Activated naive CD8-positive, alpha-beta T cell treated with anti-CD3 and anti-CD28 coated beads, Interleukin-2, amount 50 U/mL, for 16 hours (primary cell): ENCODE data around the gene FOXI3.
"Not testable (repeated sequence)": the region's sequence is repeated elsewhere in the genome, so short reads cannot be mapped to it uniquely, and the experiment has no call there.

Experiments
- DNase-seq: peaks from one replicate; pipeline ENCODE4 v3.0.0-alpha.2; 2020; ENCODE audit warnings: low read depth, low spot score

FOXI3 gene

GRCh38 chr2:88442061-88442460 is 10.4 kb downstream of the FOXI3 start:
- DNase-seq, result no peak

- DNase-seq, result no peak
These were observed 15.5 kb downstream of the FOXI3 start for GRCh38 chr2:88437010-88437409.

GRCh38 chr2:88429929-88430328 is 22.6 kb downstream of the FOXI3 start:
- no peak for DNase-seq

- DNase-seq, result no peak
These were observed 28.8 kb downstream of the FOXI3 start for GRCh38 chr2:88423733-88424132.

- DNase-seq, result not testable (repeated sequence)
These were observed 33.4 kb downstream of the FOXI3 start for GRCh38 chr2:88419051-88419450.

GRCh38 chr2:88416016-88416663 is 36.4 kb downstream of the FOXI3 start:
- DNase-seq, result no peak

GRCh38 chr2:88408870-88409269 is 43.6 kb downstream of the FOXI3 start:
- DNase-seq, result not testable (repeated sequence)

- DNase-seq, result no peak
These were observed 52.3 kb downstream of the FOXI3 start for GRCh38 chr2:88400037-88400767.

GRCh38 chr2:88398180-88398579 is 54.3 kb downstream of the FOXI3 start:
- no peak for DNase-seq
